GM18858 (cell line): Measurements from ENCODE around the gene GGNBP2.

Experiments used
- ATAC-seq: cut with Tn5 transposase; IDR thresholded peaks from one replicate; pipeline ENCODE4 v1.9.1; 2021; ENCODE audit not compliant: unreplicated experiment

The GGNBP2 gene

GRCh38 chr17:36515837-36516236, 28.9 kb upstream of the GGNBP2 start:
- ATAC-seq: no peak

GRCh38 chr17:36523113-36523512, 21.6 kb upstream of the GGNBP2 start:
- no peak for ATAC-seq

- ATAC-seq: no peak
Measured at GRCh38 chr17:36524428-36524876, 20.3 kb upstream of the GGNBP2 start.

GRCh38 chr17:36525113-36525512, 19.6 kb upstream of the GGNBP2 start:
- no peak for ATAC-seq

- ATAC-seq: no peak
Measured at GRCh38 chr17:36525888-36526287, 18.8 kb upstream of the GGNBP2 start.

- no peak for ATAC-seq
Measured at GRCh38 chr17:36527621-36528250, 17.0 kb upstream of the GGNBP2 start.

- no peak for ATAC-seq
Measured at GRCh38 chr17:36529121-36529520, 15.6 kb upstream of the GGNBP2 start.

GRCh38 chr17:36532435-36532975, 12.2 kb upstream of the GGNBP2 start:
- ATAC-seq: no peak

- ATAC-seq: peak; percentile 23
Measured at GRCh38 chr17:36533935-36534839, 10.5 kb upstream of the GGNBP2 start.

- ATAC-seq: peak; percentile 35
Measured at GRCh38 chr17:36534840-36535668, 9.7 kb upstream of the GGNBP2 start, which contains the start of the genes MYO19 and PIGW. MYO19 (minus strand) TSS chr17:36534868; CDS start chr17:36532538, 2,330 bp downstream. PIGW (plus strand) TSS chr17:36534987; CDS start chr17:36537102, 2,115 bp downstream.

GRCh38 chr17:36535669-36536081, 9.0 kb upstream of the GGNBP2 start:
- no peak for ATAC-seq

GRCh38 chr17:36540696-36541095, 4.0 kb upstream of the GGNBP2 start:
- no peak for ATAC-seq

GRCh38 chr17:36542755-36543154, 2.0 kb upstream of the GGNBP2 start:
- ATAC-seq: no peak

- no peak for ATAC-seq
Measured at GRCh38 chr17:36544044-36544306, 744 bp upstream of the GGNBP2 start.

GRCh38 chr17:36545077-36545464, 352 bp downstream of the GGNBP2 start:
- ATAC-seq: peak; percentile 17

- ATAC-seq: peak; percentile 45
Measured at GRCh38 chr17:36545465-36546417, 1.0 kb downstream of the GGNBP2 start.

GRCh38 chr17:36546418-36547093, 1.8 kb downstream of the GGNBP2 start:
- no peak for ATAC-seq

GRCh38 chr17:36547776-36548175, 3.1 kb downstream of the GGNBP2 start:
- ATAC-seq: no peak
